NOMO-1 (cell line): Measurements from ENCODE around the gene ENPEP.
"Not testable (repeated sequence)": the region's sequence is repeated elsewhere in the genome, so short reads cannot be mapped to it uniquely, and the experiment has no call there.

Experiments
- DNase-seq, 2 experiments: peaks; one replicate each; lab custom pipeline; 2025; ENCODE audit not compliant: unreplicated experiment in 2 of 2; lab: John Stamatoyannopoulos, UW

Gene ENPEP

GRCh38 chr4:110484767-110485166 is 8.8 kb downstream of the ENPEP start:
- peak in 1 of 2 experiments; percentile 21 for DNase-seq

GRCh38 chr4:110485452-110485851 is 9.5 kb downstream of the ENPEP start:
- no peak for DNase-seq

- no peak for DNase-seq
Measured at GRCh38 chr4:110486256-110486655, 10.3 kb downstream of the ENPEP start.

GRCh38 chr4:110486850-110487249 is 10.9 kb downstream of the ENPEP start:
- DNase-seq: not testable (repeated sequence)

- peak in 1 of 2 experiments; percentile 28 for DNase-seq
Measured at GRCh38 chr4:110487873-110488272, 11.9 kb downstream of the ENPEP start.

GRCh38 chr4:110489901-110490508 is 14.1 kb downstream of the ENPEP start:
- DNase-seq: peak; percentile 16 to 33

- DNase-seq: peak; percentile 74 to 95
Measured at GRCh38 chr4:110492522-110492921, 16.6 kb downstream of the ENPEP start.

GRCh38 chr4:110493520-110493919 is 17.6 kb downstream of the ENPEP start:
- no peak for DNase-seq

GRCh38 chr4:110498420-110498819 is 22.5 kb downstream of the ENPEP start:
- no peak for DNase-seq

- DNase-seq: no peak
Measured at GRCh38 chr4:110499126-110499525, 23.2 kb downstream of the ENPEP start.

- DNase-seq: no peak
Measured at GRCh38 chr4:110501826-110502225, 25.9 kb downstream of the ENPEP start.

GRCh38 chr4:110503270-110504083 is 27.5 kb downstream of the ENPEP start:
- no peak for DNase-seq

GRCh38 chr4:110504084-110504435 is 28.1 kb downstream of the ENPEP start:
- DNase-seq: no peak

GRCh38 chr4:110505440-110505839 is 29.5 kb downstream of the ENPEP start:
- no peak for DNase-seq

GRCh38 chr4:110508827-110509710 is 33.1 kb downstream of the ENPEP start:
- DNase-seq: peak in 1 of 2 experiments; percentile 11

GRCh38 chr4:110510277-110510676 is 34.3 kb downstream of the ENPEP start:
- DNase-seq: no peak

GRCh38 chr4:110510955-110511544 is 35.1 kb downstream of the ENPEP start:
- peak; percentile 31 to 61 for DNase-seq

- no peak for DNase-seq
Measured at GRCh38 chr4:110512901-110513300, 36.9 kb downstream of the ENPEP start.

GRCh38 chr4:110514889-110515479 is 39.0 kb downstream of the ENPEP start:
- DNase-seq: peak in 1 of 2 experiments; percentile 61

GRCh38 chr4:110515676-110516075 is 39.7 kb downstream of the ENPEP start:
- DNase-seq: peak in 1 of 2 experiments; percentile 46
